Suprapubic skin (tissue), 3 donors: Measurements from ENCODE around the gene SVEP1.

Experiments used
- CTCF ChIP-seq, 2 donors: fragments of 200-600 bp in 1 of 2; fragments of 450-650 bp in 1 of 2; sonication (generic) in 1 of 2; IDR thresholded peaks; one replicate each; pipeline ENCODE4 v1.5.1; 2016 to 2019; ENCODE audit warnings: antibody characterized with exemption in 2 of 2, mild to moderate bottlenecking in 1 of 2, moderate library complexity in 1 of 2
- EP300 ChIP-seq: sonication (generic); formaldehyde crosslinking; IDR thresholded peaks from one replicate; pipeline ENCODE4 v1.6.1; 2017; ENCODE audit warnings: antibody characterized with exemption

DNA sequence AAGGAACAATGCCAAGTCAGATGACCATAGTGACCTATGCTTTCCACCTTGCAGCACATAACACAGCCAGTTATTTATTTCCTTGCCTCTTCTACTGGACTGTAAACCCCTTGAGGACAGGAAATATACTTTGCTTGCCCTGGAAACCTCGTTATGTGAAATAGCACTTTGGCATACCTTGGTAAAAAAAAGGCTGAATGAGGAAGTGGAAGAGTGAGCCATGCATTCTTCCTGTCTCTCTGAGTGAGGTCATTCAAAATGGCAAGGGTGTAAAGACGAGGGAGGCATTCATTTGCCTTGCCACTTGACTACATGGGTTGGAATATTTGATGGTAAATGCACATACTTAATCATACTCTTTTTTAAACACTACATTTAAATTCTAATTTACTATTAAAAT is 42.8 kb upstream of the SVEP1 start:
- TF ChIP-seq EP300 (no peak), CTCF (IDR thresholded peaks at IDR 0.05) (no peak)
